PC-9 (cell line): ENCODE measurements around the gene ENAH.

Source experiments
- CTCF ChIP-seq: fragments of 200-600 bp; sonication (generic); conservative IDR thresholded peaks from 2 replicates; pipeline ENCODE4 v1.6.1; 2017; ENCODE audit warnings: mixed run types, antibody characterized with exemption, mild to moderate bottlenecking, moderate library complexity
- EZH2 ChIP-seq: fragments of 200-600 bp; sonication (generic); IDR thresholded peaks from 2 replicates; pipeline ENCODE4 v1.8.0; 2017; ENCODE audit warnings: antibody characterized with exemption, low read depth

GRCh38 chr1:225674381-225674780 lies 21.5 kb upstream of the ENAH start:
- TF ChIP-seq CTCF (no peak), EZH2 (no peak)
